OCI-LY3 (cell line): ENCODE results near the gene SANBR.

Experiments
- H2AFZ ChIP-seq: fragments of 200-600, 300-600 bp; shearing (Covaris generic); 2 replicates; pipeline ENCODE4 v1.6.0; 2014; ENCODE audit warnings: antibody characterized with exemption, low read depth, low read length
- H3K27ac ChIP-seq: fragments of 200-600, 300-600 bp; sonication (generic); 2 replicates; pipeline ENCODE4 v1.5.1; 2014; ENCODE audit warnings: mild to moderate bottlenecking, low read length, moderate library complexity, mixed read lengths
- H3K27me3 ChIP-seq: fragments of 200-600, 300-600 bp; sonication (generic); 2 replicates; pipeline ENCODE4 v1.6.1; 2014; ENCODE audit warnings: low read depth, low read length, mixed read lengths
- H3K36me3 ChIP-seq: fragments of 200-600, 300-600 bp; sonication (generic); replicated peaks from 2 replicates; pipeline ENCODE3; 2014; ENCODE audit warnings: low read depth, low read length, mixed read lengths
- H3K4me1 ChIP-seq: fragments of 300-600, 200-600 bp; sonication (generic); 2 replicates; pipeline ENCODE4 v1.6.1; 2014; ENCODE audit warnings: low read length, mixed read lengths
- H3K4me2 ChIP-seq: fragments of 200-600, 300-600 bp; sonication (generic); 2 replicates; pipeline ENCODE4 v1.6.1; 2014; ENCODE audit warnings: low read length, mixed read lengths
- H3K4me3 ChIP-seq: fragments of 300-600, 200-600 bp; sonication (generic); 2 replicates; pipeline ENCODE4 v1.5.1; 2014; ENCODE audit warnings: antibody characterized with exemption, mild to moderate bottlenecking, low read length, moderate library complexity
- H3K79me2 ChIP-seq: fragments of 300-600, 200-600 bp; shearing (Covaris generic); 2 replicates; pipeline ENCODE4 v1.6.1; 2014; ENCODE audit warnings: mild to moderate bottlenecking, low read length, mixed read lengths
- H3K9ac ChIP-seq: fragments of 300-600, 200-600 bp; shearing (Covaris generic); 2 replicates; pipeline ENCODE4 v1.6.0; 2014; ENCODE audit warnings: mild to moderate bottlenecking, low read length, moderate library complexity
- H3K9me3 ChIP-seq: fragments of 200-600, 300-600 bp; shearing (Covaris generic); 2 replicates; pipeline ENCODE4 v1.6.1; 2014; ENCODE audit warnings: low read length, mixed read lengths; ENCODE audit not compliant: insufficient read depth
- H4K20me1 ChIP-seq: fragments of 200-600, 300-600 bp; sonication (generic); 2 replicates; pipeline ENCODE4 v1.6.1; 2016; ENCODE audit warnings: low read length, mixed read lengths; ENCODE audit not compliant: insufficient read depth
- CTCF ChIP-seq: fragments of 200-600, 300-600 bp; sonication (generic); IDR thresholded peaks from 2 replicates; pipeline ENCODE4 v1.5.1; 2014; ENCODE audit warnings: antibody characterized with exemption, low read length, low read depth
- EZH2phosphoT487 ChIP-seq: fragments of 200-600 bp; shearing (Covaris generic); IDR thresholded peaks from 2 replicates; pipeline ENCODE4 v1.6.1; 2018; ENCODE audit warnings: antibody characterized with exemption, mixed run types, low read depth

The SANBR gene

DNA sequence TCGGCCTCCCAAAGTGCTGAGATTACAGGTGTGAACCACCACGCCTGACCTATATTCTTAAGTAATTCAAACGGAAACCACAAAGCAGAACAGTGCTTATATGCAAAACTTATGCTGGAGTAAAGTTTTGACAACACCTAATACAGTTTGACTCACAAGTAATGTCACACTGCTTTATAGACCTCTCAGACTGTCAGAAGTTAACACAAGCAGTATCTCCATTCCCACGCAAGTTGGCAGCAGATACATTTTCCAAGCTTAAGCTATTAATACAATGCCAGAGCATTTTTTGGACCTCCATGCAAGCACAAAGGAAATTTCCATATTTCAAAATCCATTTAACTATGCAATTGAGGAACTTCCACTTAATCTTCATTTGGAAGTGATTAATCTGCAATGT, 21.0 kb upstream of the SANBR start:
- no peak overlapping the region for H3K4me2 ChIP-seq
- no peak overlapping the region for H3K4me3 ChIP-seq
- H4K20me1 ChIP-seq: no peaks in the 10 kb centered on the region
- no peak for TF ChIP-seq CTCF
- H3K36me3 ChIP-seq: peaks cover 24% of the 10 kb centered on the region
- no peaks in the 10 kb centered on the region for H3K9me3 ChIP-seq
- H3K79me2 ChIP-seq: no peaks in the 10 kb centered on the region
- H3K4me1 ChIP-seq: peaks cover 4% of the 10 kb centered on the region
- no peak overlapping the region for H2AFZ ChIP-seq
- H3K27me3 ChIP-seq: no peaks in the 10 kb centered on the region
- no peak overlapping the region for H3K27ac ChIP-seq
- H3K9ac ChIP-seq: no peak overlapping the region

DNA sequence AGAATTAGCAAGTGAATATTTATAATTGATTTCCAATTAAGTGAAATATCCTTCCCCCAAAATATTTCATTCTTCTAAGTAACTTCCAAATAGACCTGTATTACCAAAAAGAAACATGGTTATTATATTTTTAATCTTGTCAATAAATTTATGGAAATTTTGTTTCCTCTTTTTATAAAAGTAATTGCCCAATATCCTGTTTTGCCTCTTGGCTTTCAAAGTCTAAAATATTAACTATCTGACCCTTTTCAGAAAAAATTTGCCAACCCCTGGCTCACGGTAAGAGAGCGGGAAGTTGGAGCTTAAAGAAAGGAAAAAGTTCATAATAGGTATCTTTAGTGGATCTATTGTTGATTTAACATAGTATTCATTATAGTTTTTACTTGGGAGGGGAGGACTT, 20.4 kb upstream of the SANBR start:
- H3K4me2 ChIP-seq: no peak overlapping the region
- H3K9me3 ChIP-seq: no peaks in the 10 kb centered on the region
- H3K79me2 ChIP-seq: no peaks in the 10 kb centered on the region
- no peaks in the 10 kb centered on the region for H4K20me1 ChIP-seq
- no peak overlapping the region for H2AFZ ChIP-seq
- peaks cover 4% of the 10 kb centered on the region for H3K4me1 ChIP-seq
- H3K36me3 ChIP-seq: peaks cover 24% of the 10 kb centered on the region
- no peak for TF ChIP-seq EZH2phosphoT487
- no peak for TF ChIP-seq CTCF
- no peak overlapping the region for H3K9ac ChIP-seq
- H3K27me3 ChIP-seq: no peaks in the 10 kb centered on the region
- no peak overlapping the region for H3K27ac ChIP-seq
- no peak overlapping the region for H3K4me3 ChIP-seq

DNA sequence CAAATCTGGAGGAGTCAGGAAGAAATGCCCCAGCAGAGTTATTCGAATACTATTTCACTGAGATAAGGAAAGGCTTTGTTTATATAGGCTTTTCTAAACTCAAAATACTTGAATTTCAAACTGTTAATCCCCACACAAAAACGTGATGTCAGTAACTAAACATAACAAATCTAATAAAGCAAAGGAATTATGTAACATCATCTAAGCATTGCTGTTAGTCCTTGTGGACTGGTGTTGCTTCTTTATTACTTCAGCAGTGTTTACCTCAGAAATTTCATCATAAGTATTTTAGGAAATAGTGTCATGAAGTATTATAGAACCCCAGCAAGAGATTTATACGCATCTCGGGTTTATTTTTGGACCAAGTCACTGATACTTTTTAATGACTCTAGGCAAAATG, 19.7 kb upstream of the SANBR start:
- H3K36me3 ChIP-seq: peaks cover 24% of the 10 kb centered on the region
- TF ChIP-seq EZH2phosphoT487: no peak
- TF ChIP-seq CTCF: no peak

GRCh38 chr2:61055557-61055956, 10.1 kb upstream of the SANBR start:
- Histone ChIP-seq H2AFZ (no peak overlapping the region), H3K9me3 (no peaks in the 10 kb centered on the region), H3K27me3 (no peaks in the 10 kb centered on the region), H3K4me2 (no peak overlapping the region), H3K79me2 (no peaks in the 10 kb centered on the region), H3K27ac (no peak overlapping the region), H3K4me1 (no peaks in the 10 kb centered on the region), H3K36me3 (peaks cover 13% of the 10 kb centered on the region), H4K20me1 (no peaks in the 10 kb centered on the region), H3K9ac (no peak overlapping the region), H3K4me3 (no peak overlapping the region)
- no peak for TF ChIP-seq CTCF
- no peak for TF ChIP-seq EZH2phosphoT487

More for the DNA sequence above, 19.7 kb upstream of the SANBR start:
- Histone ChIP-seq H3K9me3 (no peaks in the 10 kb centered on the region), H4K20me1 (no peaks in the 10 kb centered on the region), H3K27me3 (no peaks in the 10 kb centered on the region), H2AFZ (no peak overlapping the region), H3K27ac (no peak overlapping the region), H3K9ac (no peak overlapping the region), H3K4me3 (no peak overlapping the region), H3K4me2 (no peak overlapping the region), H3K4me1 (peaks cover 4% of the 10 kb centered on the region), H3K79me2 (no peaks in the 10 kb centered on the region)
